ENCODE measurements around the gene CHN2.

The CHN2 gene

GRCh38 chr7:29480451-29480850 lies 285.9 kb downstream of the CHN2 start:
- DNase-seq, result no peak

DNA sequence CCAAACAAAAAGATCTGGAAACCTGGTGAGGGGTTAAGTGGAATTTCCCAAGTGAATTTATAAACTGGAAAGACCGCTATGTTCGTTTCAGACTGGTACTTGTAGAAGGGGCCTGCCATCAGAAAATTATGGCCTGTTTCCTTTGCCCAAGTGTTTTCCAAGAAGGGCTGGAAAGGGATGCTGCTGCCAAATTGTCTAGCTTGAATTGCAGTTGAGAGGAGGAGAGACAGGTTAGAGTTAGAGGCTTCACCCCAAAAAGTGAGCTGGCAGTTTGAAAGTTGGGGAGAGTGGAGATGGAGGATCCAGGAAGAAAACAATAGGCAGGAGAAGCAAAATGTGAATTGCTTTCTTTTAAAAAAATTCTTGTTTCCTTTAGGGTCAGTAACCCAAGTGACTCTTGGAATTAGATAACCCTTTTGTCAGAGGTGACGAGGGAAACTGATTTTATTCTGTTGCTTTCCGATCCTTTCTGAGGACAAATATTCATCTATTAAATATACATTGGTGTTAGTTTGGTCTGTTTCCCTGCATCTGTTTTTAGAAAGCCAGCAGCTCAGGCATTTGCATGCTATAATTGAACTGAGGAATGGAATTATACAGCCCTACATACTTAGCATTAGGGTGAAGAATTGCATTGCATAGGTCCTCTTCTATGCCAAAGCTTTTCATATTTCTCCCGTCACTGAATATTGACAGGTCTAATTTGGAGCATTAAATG lies 286.5 kb downstream of the CHN2 start:
- no peak for DNase-seq

DNA sequence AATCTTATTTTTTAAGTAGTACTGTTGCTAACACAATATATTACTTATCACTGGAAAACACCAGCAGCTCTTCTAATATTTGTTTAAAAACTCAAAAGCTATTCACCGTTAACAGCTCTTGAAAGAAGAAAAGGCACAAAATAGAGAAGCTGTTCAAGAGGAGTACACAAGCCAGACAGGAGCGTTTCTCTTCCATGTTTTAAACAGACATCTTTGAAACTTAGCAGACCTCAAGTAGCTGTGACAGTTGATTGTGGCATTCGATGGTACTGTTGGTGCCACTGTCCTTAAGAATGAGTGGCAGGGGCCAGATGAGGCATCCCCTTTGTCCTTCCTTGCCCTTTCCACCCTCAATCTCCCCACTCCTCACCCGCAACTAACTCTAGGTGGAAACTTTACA lies 287.5 kb downstream of the CHN2 start:
- DNase-seq, result no peak

DNA sequence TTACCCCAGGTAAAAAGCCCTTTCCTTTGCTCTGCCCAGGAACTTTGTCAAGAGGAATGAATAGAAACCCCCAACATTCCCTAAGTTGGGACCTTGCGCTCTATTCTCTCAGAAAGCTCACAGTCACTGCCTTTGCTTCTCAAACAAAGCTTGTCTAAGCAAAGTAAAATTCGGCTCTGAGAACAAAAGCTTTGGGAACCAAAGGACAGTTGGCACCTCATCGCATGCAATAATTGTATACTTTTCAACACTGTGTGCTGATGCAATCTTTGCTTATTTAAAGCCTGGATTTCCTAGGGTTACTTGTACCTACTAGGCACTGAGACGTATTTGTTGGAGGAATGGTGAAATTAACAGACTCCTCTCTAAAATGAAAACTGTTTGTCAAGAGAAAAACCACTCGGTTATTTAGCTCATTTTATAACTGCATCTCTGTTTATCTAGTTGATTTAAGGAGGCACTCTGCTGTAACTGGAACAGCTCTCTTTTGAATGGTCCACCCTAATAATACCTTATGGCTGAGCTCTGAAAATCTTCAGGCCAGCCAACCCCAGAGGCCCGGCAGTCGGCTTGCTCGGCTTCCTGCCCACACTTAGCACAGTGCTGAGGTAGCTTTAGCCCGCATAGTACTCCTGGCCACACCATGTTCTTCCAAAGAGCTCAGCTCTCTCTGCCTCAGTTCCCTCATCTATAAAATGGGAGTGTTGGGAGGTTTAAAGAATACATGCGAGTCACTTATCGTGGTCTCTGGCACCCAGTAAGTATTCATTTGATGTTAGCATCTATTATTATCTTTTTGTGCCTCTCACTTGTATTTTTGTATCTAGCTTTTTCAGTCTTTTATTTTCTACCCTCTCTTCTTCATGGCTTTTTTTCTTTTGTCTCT lies 288.9 kb downstream of the CHN2 start:
- no peak for DNase-seq

- no peak for DNase-seq
Measured at GRCh38 chr7:29484280-29484679, 289.7 kb downstream of the CHN2 start.

DNA sequence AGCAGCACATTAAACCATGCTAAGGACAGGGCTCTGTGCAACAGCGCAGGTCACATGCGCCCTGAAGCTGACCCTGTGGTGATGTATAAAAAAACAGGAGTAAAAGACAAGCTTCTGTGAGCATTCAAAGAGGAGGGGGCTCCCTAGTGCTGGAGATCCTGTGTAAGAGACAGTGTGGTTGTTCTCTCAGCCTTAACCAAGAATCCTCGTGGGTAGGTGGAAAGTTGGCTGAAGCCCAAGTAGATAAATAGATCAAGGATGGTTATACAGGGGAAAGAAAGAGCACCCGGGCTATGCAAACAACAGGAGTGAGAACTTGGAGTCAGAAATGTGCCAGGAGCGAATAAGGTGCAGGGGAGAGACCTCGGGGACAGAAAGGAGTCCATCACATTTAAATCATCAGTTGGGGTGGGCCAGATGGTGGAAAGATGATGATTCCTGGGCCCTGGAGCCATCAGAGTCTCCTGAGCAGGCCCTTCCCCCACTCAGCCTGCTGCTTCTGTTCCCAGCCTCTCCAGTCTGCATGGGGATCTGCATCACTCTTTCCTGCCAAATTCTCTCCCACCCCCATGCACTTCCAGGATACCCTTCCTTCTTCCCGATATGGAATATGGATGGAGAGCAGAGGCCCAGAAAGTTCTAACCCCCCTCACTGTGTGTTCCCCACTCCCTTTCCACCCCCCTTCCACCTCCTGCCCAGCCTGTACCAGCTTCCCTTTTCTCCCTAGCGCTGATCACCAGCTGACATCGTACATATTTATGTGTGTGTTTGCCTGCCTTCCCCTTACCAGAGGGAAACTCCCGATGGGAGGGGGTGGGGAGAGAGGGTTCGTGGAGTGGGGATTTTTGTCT lies 291.0 kb downstream of the CHN2 start:
- no peak for DNase-seq

GRCh38 chr7:29486191-29486700 lies 291.7 kb downstream of the CHN2 start:
- no peak for DNase-seq

GRCh38 chr7:29487424-29487823 lies 292.8 kb downstream of the CHN2 start:
- DNase-seq, result no peak

GRCh38 chr7:29488203-29488970 lies 293.8 kb downstream of the CHN2 start:
- no peak for DNase-seq

GRCh38 chr7:29488977-29489376 lies 294.4 kb downstream of the CHN2 start:
- DNase-seq, result no peak

DNA sequence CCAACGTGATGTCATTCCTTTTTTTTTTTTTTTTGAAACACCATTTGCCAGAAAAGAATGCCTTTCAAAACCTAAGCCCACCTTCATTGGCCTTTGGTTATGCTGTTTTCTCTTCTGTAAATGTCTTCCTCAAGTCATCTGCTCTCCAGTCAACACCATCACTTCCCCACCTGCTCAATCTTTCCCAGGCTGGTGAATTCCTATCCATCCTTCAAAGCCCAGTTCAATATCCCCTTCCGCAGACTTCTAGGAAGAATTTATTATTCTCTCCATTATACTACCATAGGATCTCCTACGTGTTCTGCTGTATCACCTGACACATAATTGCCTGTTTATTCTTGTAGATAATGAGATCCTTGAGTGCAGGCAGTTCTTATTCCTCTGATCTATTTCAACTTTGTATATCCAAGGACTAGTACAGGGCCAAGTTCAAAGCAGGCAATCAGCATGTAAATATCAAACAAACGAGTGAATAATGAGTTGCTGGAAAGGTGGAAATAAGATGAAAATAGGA lies 295.6 kb downstream of the CHN2 start:
- no peak for DNase-seq

DNA sequence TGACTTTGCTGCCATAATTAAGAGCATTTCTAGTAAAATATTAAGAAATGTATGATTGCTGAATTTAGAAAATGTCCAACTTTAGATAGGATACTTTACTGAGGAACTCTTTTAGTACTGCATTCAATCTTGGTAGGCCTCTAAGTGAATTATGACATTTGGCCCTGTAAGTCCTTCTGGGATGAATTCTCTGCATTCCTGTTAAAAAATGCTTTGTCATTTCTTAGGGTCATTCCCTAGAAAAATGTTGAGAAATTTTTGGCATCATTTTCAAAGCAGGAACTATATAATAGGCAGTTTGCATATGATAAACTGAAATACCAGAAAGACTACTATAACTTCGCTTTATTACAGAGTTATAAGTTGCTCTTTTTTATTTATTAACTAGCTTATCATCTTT lies 299.8 kb downstream of the CHN2 start:
- DNase-seq, result no peak

GRCh38 chr7:29495653-29496052 lies 301.1 kb downstream of the CHN2 start:
- DNase-seq, result no peak

DNA sequence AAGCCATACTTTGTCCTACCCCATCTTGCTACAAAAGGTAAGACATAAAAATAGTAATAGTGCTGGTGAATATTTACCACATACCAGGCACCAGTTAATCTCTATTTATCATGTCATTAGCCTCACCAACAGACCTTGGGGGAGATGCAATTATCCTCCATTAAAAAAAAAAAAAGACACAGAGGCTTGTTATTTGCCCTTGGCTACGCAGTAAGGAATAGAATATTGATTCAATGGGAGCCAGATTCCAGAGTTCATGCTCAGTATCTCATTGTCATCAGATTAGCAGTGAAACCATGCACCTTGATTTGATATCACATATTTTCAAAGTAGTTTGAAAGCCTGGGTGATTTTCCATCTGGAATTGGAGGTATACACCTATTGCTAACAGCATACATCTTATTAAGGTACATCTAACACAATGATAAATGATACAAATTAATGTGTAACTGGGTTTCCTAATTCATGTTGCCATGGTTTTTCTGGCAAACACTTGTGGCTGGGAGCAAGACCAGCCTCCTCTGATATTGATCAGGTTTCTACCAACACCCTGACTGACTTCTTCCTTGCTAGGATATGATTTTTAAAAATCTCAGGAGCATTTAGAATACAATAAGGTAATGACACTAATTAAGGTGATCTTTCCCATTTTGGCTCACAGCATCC lies 301.9 kb downstream of the CHN2 start:
- peak; percentile 91 for DNase-seq

DNA sequence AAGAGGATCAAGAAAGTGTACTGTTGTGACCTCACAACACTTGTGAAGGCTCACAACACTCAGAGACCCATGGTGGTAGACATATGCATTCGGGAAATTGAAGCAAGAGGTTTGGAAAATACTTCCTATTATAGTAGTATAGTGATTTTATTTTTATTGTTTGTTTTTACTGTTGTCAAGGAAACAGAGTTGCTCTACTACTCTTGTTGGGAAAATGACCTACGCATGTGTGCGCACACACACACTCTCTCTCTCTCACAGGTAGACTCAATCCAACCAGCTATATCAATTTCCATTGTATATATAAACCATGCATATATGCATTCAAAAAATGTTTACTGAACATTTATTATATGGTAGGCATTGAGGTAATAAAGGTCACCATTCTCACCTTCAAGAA lies 305.4 kb downstream of the CHN2 start:
- DNase-seq, result no peak

- DNase-seq, result no peak
Measured at GRCh38 chr7:29500719-29501118, 306.1 kb downstream of the CHN2 start.

GRCh38 chr7:29502133-29502532 lies 307.6 kb downstream of the CHN2 start:
- DNase-seq, result no peak

GRCh38 chr7:29505931-29506330 lies 311.4 kb downstream of the CHN2 start:
- no peak for DNase-seq

DNA sequence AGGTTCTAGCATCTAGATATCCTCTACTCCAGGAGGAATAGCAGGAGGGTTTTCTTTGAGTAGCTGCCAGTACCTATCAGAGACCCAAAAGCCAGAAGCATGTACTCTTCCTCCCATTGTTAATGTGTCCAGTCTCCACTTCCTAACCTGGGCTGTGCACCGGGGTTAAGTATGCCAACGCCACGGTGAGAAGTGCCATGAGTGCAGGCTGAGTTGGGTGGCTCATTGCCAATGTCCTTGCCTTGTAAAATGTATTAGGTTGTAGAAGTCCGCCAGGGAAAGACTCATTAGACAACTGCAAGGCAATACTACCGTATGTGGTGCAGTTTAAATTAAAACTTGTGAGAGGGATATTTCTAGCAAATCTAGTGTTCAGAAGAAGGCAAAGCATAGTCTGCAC lies 314.0 kb downstream of the CHN2 start:
- no peak for DNase-seq

DNA sequence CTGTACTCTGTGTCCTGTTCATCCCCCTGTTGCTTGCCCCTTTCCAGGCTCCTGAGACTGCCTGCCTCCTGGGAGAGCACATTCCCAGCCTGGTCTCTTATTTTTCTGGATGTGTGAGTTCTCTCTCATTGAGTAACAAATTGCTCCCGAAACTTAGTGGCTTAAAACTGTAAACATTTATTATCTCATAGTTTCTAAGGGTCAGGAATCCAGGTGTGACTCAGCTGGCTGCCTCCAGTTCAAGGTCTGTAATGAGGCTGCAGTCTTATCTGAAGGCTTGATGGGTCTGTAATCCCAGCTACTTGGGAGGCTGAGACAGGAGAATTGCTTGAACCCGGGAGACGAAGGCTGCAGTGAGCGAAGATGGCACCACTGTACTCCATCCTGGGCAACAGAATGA lies 315.5 kb downstream of the CHN2 start:
- DNase-seq, result no peak

DNA sequence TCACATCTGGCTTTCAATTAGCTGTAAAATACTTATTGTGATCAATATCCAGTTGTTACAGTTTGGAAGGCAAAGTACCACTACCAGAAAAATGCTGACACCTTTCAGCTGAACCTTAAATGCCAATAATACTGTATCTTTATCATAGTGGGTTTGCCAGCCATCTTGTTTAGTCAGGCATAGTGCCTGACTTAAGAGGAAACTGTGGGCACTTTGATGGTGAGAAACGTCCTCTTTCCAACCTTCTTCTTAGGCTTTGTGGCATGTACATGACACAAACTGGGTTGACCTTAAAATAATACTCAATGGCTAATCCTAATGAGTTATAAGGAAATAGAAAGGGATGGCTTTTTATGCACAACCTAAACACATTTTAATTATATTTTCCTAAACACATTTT lies 316.8 kb downstream of the CHN2 start:
- DNase-seq, result no peak

DNA sequence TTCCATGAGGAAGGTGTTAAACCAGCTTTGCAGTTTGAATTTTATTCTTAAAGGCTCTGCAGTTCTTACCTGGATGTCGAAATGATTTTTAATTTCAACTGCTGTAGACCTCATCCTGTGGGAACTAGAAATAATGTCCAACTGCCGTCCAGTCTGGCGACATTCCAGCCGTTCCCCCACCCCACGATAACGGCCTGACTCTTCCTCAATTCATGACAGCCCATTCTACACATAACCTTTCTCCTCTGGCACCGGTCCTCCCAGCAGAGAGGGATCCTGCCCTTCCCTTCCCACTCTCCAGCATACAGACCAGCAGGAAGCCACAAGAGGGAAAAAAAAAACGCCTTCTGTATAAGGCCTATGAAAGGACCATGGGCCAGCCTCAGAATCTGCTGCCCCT lies 317.3 kb downstream of the CHN2 start:
- no peak for DNase-seq

All from NCI-H1417 treated with DMSO at 0.1 percent for 48 hours (cell line).